OCI-LY3 (cell line): ENCODE results near the gene C13orf42.
A peak's percentile ranks its signal among the peaks of the same experiment; 100 is the strongest.

Experiments
- CTCF ChIP-seq: fragments of 200-600, 300-600 bp; sonication (generic); IDR thresholded peaks from 2 replicates; pipeline ENCODE4 v1.5.1; 2014; ENCODE audit warnings: antibody characterized with exemption, low read length, low read depth
- EZH2phosphoT487 ChIP-seq: fragments of 200-600 bp; shearing (Covaris generic); IDR thresholded peaks from 2 replicates; pipeline ENCODE4 v1.6.1; 2018; ENCODE audit warnings: antibody characterized with exemption, mixed run types, low read depth

GRCh38 chr13:51125495-51126226, 14.6 kb upstream of the C13orf42 start:
- TF ChIP-seq CTCF = peak; percentile 97
- TF ChIP-seq EZH2phosphoT487 = no peak
